ENCODE measurements around the gene ENDOU. TPM values are rescaled to one million over a fixed set of nuclear protein-coding genes. Genes with fewer than 3 reads are reported as not detected.

The ENDOU gene
- total RNA-seq, 3 donors from 2014 or later = 0.14 TPM; not detected in 2

DNA sequence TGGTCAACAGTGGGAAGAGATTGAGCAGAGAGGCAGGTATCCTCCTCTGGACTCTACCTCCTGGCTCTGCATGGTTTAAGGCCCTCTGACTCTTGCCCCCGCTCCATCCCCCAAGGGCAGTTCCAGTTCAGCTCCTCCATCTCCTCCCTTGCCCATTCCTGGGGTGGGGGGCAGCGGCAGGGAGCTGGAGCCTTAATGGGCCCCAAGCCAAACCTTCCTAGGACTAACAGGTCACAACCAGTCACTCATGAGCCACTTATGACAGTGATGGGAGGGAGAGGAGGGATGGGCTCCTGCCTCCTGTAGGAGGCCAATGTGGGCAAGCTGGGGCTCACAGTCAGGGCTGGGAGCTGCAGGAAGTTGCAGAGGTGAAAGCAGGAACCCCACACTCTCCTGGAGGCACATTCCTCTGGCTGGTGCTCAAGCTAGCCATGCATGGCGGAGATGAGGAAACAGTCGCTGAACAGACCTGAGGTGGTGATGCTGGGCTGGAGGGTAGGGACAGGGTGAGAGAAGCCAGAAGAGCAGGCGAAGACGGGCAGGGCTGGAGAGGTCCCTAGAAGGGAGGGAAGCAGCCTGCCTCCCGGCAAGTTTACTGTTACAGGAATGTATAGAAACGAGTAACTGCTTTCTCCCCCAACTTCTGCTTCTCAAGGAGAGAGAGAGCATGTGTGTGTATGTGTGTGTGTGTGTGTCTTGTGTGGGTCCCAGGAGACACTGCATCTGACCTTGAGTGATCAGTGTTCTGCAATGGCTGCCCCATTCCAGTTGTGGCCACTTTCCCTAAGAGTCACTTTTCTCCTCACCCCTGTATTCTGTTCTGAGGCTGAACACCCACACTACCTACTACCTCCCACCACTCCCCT lies 38.4 kb upstream of the ENDOU start:
- ATAC-seq (no peak), DNase-seq (no peak)
- no peaks in the 10 kb centered on the region for H3K36me3 Mint-ChIP-seq (ENCODE audit: insufficient read depth)
- H3K4me3 Mint-ChIP-seq = no peak overlapping the region
- no peaks in the 10 kb centered on the region for H3K9me3 Mint-ChIP-seq
- no peaks in the 10 kb centered on the region for H3K27me3 Mint-ChIP-seq (ENCODE audit: low read depth)
- H3K4me1 Mint-ChIP-seq (ENCODE audit: low read depth) = peaks cover 15% of the 10 kb centered on the region

DNA sequence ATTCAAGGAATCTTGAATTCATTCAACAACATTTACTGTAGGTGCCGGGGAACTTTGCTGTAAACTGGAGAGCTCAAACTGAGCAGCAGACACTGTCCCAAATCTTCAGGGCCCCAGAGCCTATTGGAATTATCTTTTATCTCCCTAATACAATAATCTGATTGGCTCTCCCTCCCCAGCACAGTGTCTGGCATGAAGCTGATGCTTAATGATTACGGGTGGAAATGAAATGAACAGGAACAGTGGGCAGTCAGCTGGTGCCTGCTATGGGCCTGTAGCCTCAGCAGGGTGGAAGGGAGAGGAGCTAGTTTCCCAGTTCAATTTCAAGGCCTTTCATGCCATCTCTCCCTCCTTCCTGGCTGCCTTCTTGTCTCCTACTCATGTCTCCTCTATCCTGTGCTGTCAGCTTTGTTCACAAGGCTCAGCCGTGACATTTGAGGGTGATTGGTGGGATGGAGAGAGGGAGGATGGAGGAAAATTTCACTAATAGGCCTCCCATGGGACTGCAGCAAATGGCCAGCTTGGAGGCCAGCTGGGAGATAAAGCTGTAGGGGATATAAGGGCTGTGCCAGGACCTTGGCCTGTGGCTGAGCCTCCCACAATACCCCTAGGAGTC lies 37.7 kb upstream of the ENDOU start:
- ATAC-seq = no peak
- DNase-seq = no peak
- Mint-ChIP-seq H3K4me3 (no peak overlapping the region), H3K4me1 (ENCODE audit: low read depth) (peaks cover 18% of the 10 kb centered on the region), H3K36me3 (ENCODE audit: insufficient read depth) (no peaks in the 10 kb centered on the region), H3K27me3 (ENCODE audit: low read depth) (no peaks in the 10 kb centered on the region), H3K9me3 (no peaks in the 10 kb centered on the region)

DNA sequence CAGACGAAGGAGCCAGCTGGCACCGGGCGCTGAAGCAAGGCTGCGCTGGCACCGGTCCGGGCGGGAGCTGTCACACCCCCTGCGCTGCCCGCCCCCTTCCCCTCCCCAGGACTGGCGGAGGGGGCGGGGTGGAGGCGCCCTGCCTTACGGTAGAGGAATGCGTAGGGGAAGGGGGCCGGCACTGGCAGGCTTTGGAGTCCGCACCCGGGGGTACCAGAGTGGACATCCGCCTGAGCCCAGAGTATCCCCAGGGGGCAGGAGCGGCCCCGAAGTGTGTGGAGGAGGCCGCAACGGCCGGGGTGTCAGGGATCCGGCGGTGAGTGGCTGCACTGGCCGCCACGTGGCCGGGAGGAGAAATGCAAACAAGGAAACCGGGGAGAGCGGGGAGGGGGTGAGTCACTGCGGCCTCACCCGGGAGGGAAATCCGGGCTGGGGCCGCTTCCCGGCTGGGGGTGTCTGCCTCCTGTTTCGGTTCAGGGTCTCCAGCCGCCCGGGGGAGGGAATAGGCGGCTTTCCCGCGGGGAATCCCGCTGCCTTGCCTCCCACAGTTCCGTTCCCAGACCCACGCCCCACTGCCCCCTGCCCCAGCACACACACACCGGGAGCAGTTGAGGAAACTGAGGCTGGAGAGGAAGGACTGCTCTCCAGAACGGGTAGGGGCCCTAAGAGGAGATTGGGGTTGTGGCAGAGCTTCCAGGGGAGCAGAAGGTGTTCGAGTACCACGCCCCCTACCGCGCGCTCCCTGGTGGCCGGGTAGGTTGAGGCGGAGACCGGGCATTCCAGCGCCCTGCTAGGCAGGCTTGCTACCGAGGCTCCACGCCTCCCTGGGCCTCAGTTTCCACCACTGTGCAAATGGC lies 33.8 kb upstream of the ENDOU start, which contains the start of gene RAPGEF3:
RAPGEF3 (minus strand) TSS at position 47 of the 857 bp plus-strand sequence. CDS start 324 bp downstream, outside the sequence.
- Mint-ChIP-seq H3K27me3 (ENCODE audit: low read depth) (no peaks in the 10 kb centered on the region), H3K36me3 (ENCODE audit: insufficient read depth) (no peaks in the 10 kb centered on the region), H3K4me1 (ENCODE audit: low read depth) (peaks cover 36% of the 10 kb centered on the region), H3K9me3 (no peaks in the 10 kb centered on the region), H3K4me3 (peak within 1 kb of the TSS; percentile 74)
- peak; percentile 70 for DNase-seq
- peak; percentile 84 to 87 for ATAC-seq

DNA sequence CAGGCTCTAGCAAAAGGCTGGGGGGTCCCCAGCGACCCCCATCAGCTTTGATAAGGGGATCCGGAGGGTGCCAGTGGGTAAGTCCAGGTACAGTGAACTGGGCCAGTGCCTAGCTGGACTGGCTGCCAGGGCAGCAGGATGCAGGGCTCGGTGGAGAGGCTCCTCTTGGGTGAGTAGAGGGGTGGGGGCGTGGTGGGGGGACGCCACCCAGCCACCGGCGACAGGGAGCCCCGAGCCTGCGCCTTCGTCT lies 33.2 kb upstream of the ENDOU start:
- Mint-ChIP-seq H3K4me3 (no peak overlapping the region), H3K4me1 (ENCODE audit: low read depth) (peaks cover 37% of the 10 kb centered on the region), H3K9me3 (no peaks in the 10 kb centered on the region), H3K36me3 (ENCODE audit: insufficient read depth) (no peaks in the 10 kb centered on the region), H3K27me3 (ENCODE audit: low read depth) (no peaks in the 10 kb centered on the region)
- ATAC-seq (no peak), DNase-seq (no peak)

DNA sequence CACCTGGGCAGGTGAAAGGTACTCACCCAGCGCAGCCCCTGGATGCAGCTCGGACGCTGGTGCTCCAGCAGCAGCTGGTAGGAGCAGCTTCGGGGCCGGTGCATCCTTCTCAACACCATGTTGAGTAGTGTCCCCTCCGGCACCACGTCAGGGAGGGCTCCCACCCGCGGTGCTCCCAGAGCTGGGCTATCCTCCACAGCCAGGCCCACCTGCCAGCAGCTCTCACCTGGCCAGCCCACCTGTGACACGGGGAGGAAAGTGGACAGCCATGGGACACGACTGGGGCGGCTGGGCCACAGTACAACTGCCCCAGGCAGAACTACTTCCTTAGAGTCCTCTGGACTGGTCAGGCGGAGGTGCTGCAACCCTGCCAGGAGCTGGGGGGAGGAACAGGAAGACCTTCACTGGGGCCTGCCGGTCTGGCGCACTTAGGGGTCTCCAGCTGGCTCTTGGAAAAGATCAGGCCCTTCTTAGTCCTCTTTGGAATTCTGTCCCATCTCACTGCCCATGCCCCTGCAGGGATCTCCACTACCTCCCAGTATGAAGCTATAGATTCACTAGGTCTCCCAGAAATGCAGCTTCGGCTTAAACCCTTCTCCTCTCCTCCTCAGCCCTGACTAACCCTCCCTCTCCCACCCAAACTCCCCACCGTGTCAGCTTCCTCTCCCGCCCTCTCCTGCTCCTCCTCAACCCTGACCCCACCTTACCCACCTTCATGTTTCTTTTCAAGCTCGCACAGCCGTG lies 32.7 kb upstream of the ENDOU start:
- Mint-ChIP-seq H3K9me3 (no peaks in the 10 kb centered on the region), H3K27me3 (ENCODE audit: low read depth) (no peaks in the 10 kb centered on the region), H3K4me3 (peak overlapping the region; percentile 58), H3K4me1 (ENCODE audit: low read depth) (peaks cover 37% of the 10 kb centered on the region), H3K36me3 (ENCODE audit: insufficient read depth) (no peaks in the 10 kb centered on the region)
- ATAC-seq (no peak), DNase-seq (no peak)

DNA sequence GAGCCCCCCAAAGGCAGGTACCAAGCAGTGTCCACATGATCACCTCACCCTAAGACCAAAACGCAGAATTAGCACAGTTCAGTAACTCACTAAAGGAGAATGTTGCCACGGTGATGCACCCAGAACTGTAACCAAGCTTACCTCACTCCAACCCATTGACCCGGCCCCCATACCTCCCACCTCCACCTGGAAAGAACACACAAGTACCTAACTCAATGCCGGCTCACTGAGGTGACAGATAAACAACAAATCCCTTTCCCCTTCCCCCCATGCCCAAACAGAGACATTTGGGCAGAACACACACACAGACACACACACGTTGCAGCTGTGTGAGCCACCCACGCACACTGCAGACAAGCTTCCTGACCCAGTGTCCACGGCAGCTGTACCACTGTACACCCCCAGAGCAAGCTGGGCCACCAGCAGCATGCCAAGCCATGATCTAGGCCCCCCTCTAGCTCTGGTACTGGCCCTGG lies 32.1 kb upstream of the ENDOU start:
- DNase-seq (no peak), ATAC-seq (no peak)
- no peaks in the 10 kb centered on the region for H3K27me3 Mint-ChIP-seq (ENCODE audit: low read depth)
- H3K36me3 Mint-ChIP-seq (ENCODE audit: insufficient read depth) = no peaks in the 10 kb centered on the region
- H3K9me3 Mint-ChIP-seq = no peaks in the 10 kb centered on the region
- H3K4me1 Mint-ChIP-seq (ENCODE audit: low read depth) = peaks cover 37% of the 10 kb centered on the region
- H3K4me3 Mint-ChIP-seq = no peak overlapping the region

DNA sequence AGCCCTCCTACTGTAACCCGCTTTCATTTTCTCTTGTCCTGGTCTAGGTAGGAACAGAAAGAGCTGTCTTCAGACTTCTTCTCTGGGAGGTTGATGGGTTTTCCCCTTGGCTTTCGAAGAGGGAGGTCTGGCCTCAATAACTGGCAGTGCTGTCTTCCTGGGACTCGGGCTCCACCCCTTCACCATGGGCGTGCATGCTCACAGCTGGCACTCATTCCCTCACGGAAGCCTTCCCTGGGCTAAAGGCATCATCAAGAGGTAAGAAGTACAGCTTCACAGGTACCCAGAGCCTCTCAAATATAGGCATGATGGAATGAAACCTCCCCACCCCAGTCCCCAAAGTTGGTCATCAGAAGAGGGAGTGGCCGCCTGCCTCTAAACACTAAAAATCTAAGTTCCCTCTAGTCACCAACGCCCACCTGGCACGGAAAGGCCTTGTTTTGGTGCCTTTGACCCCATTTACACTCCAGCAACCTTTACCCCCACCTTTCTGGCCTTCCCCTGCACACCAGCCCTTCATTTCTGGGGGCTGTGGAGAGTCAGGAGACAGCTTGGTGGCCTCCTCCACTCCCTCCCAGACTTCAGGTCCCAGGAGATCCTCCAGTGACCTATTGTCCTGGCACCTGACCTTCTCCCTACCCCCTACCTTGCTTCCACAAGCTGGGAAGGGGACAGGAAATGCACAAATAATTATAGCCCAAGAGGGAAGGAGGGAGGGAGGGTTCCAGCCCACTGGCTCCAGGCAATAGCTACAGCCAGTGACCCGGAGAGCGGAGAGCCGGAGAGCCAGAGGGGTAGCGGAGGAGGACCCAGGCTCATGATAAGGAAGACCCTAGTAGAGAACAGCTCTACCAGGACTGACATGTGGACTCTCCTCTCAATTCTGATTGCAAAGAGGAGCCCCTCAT lies 30.6 kb upstream of the ENDOU start:
- Mint-ChIP-seq H3K4me3 (peak overlapping the region; percentile 6), H3K4me1 (ENCODE audit: low read depth) (peaks cover 37% of the 10 kb centered on the region), H3K9me3 (no peaks in the 10 kb centered on the region), H3K27me3 (ENCODE audit: low read depth) (no peaks in the 10 kb centered on the region), H3K36me3 (ENCODE audit: insufficient read depth) (no peaks in the 10 kb centered on the region)
- DNase-seq (no peak), ATAC-seq (peak; percentile 52 to 58)

DNA sequence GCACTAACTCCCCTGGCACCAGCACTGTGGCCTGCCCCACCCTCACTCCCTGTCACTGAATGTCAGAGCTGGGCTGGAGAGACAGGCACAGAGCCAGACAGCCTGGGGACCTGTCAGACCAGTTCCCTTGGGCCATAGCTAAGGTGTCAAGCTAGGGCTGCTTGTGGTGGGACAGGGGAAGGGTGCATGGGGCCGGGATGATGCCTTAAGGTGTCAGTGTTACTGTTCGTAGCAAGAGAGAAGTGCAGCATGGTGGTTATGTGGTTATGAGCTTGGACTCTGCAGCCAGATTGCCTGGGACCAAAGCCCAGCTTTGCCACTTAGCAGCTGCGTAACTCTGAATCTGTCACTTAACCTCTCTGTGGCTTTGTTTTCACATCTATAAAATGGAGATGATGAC lies 29.6 kb upstream of the ENDOU start:
- no peak for DNase-seq
- no peaks in the 10 kb centered on the region for H3K9me3 Mint-ChIP-seq
- H3K4me1 Mint-ChIP-seq (ENCODE audit: low read depth) = peaks cover 37% of the 10 kb centered on the region
- no peak overlapping the region for H3K4me3 Mint-ChIP-seq
- H3K36me3 Mint-ChIP-seq (ENCODE audit: insufficient read depth) = no peaks in the 10 kb centered on the region
- H3K27me3 Mint-ChIP-seq (ENCODE audit: low read depth) = no peaks in the 10 kb centered on the region
- no peak for ATAC-seq

DNA sequence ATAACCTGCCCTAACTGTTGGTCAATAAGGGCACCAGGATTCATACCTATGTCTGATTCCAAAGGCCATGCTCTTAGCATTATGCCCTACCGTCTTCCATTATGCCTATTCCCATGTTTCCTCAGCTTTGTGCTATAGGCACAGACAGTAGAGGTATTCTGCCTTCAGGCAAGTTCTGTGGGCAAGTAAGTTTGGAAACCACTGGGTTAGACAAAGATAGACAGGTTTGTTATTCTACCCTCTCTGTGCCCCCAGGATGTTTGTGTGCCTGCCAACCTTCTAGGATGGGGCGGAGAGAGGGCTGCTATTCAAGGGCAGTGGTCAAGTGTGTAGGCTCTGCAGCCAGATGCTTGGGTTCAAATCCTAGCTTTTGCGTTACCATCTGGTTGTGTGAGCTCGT lies 28.8 kb upstream of the ENDOU start:
- Mint-ChIP-seq H3K4me3 (no peak overlapping the region), H3K9me3 (no peaks in the 10 kb centered on the region), H3K27me3 (ENCODE audit: low read depth) (peaks cover 2% of the 10 kb centered on the region), H3K4me1 (ENCODE audit: low read depth) (peaks cover 33% of the 10 kb centered on the region), H3K36me3 (ENCODE audit: insufficient read depth) (no peaks in the 10 kb centered on the region)
- DNase-seq (no peak), ATAC-seq (no peak)

DNA sequence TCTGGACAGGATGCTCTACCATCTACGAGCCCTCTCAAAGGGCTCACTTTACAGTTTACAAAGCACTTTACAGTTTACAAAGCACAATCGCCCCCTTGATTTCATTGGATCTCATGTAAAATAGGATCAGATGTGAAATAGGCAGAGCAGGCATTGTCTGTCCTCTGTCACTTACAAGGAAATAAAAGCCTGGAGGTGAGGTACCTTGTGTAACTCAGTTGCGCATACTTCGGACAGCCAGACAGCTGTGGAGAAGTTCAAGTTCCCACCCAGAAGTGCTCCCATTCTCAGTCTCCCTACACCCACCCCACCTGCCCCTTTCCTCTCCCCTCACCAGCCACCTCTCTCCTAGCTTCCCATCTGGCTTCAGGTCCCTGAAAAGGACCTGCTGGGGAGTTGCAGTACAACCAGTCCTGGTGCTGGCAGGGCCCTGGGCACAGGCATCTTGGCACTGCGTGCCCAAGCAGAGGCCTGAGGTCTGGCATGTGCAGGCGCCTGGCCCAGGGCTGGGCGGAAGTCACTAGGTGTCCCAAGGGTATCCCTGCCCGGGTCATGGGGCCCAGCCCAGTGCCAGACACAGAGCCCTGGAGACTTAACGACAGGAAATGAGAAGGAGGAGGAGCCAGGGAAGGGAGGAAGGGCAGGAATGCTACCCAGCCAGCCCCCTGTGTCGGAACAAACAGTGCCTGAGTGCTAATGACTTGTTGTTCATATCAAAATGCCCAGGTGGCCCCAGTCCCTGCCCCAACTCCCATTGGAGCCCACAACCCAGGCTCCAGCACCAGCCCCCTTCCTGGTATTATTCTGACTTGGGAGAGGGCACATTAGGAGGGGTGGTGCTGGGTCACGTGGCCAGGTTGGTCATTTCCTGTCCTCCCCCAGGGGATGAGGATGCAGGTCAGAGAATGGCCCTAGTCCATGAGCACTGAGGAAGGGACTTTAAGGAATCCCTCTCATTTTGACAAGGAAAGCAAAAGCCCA lies 28.0 kb upstream of the ENDOU start:
- Mint-ChIP-seq H3K4me1 (ENCODE audit: low read depth) (peaks cover 32% of the 10 kb centered on the region), H3K4me3 (no peak overlapping the region), H3K27me3 (ENCODE audit: low read depth) (peaks cover 3% of the 10 kb centered on the region), H3K9me3 (no peaks in the 10 kb centered on the region), H3K36me3 (ENCODE audit: insufficient read depth) (no peaks in the 10 kb centered on the region)
- ATAC-seq (no peak), DNase-seq (no peak)

DNA sequence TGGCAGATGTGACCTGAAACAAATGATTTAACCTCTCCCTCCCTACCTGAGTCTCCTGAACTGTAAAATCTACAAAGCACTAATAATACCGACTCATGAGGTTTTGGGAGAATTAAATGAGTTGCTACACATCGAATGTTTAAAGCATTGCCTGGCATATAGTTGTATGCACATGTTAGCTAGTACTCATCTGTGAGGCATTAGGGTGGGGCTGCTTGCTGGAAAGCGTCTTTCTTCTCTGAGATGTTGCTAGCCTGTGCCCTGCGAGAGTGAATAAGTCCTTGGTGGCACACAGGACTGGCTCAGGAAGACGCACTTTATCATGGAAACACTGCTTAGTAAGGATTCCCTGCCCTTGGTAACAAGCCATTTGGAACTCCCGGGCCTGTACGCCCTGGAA lies 27.3 kb upstream of the ENDOU start:
- no peak for DNase-seq
- ATAC-seq = no peak
- Mint-ChIP-seq H3K4me3 (no peak overlapping the region), H3K4me1 (ENCODE audit: low read depth) (peaks cover 30% of the 10 kb centered on the region), H3K9me3 (no peaks in the 10 kb centered on the region), H3K36me3 (ENCODE audit: insufficient read depth) (no peaks in the 10 kb centered on the region), H3K27me3 (ENCODE audit: low read depth) (peaks cover 3% of the 10 kb centered on the region)

DNA sequence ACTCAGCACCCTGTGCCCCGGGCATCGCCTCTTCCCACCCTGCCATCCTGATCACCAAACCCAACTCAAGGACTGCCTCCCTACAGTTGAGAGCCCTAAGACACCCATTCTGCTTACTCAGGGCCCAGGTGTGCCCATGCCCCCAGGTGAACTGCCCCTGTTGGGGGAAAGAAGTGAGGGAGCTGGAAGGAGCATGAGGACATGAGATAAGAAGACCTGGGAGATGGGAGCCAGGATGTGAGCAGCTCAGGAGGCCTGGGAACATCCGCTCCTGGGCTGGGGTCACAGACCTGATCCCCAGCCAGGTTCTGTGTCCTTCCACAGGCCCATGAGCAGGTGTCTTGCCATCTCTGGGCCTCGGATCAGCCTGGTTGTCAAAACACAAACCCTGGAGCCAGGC lies 26.8 kb upstream of the ENDOU start:
- Mint-ChIP-seq H3K27me3 (ENCODE audit: low read depth) (peaks cover 3% of the 10 kb centered on the region), H3K4me1 (ENCODE audit: low read depth) (peaks cover 25% of the 10 kb centered on the region), H3K9me3 (no peaks in the 10 kb centered on the region), H3K36me3 (ENCODE audit: insufficient read depth) (no peaks in the 10 kb centered on the region), H3K4me3 (no peak overlapping the region)
- DNase-seq (no peak), ATAC-seq (no peak)

Measured in activated T-cell treated with anti-CD3 and anti-CD28 coated beads, Interleukin-2, amount 50 U/mL, for 4 hours (primary cell).